ENCODE measurements around the gene LETM1. TPM values are rescaled to one million over a fixed set of nuclear protein-coding genes. Genes with fewer than 3 reads are reported as not detected.

LETM1 gene
- total and polyA plus RNA-seq, 2 of the 8 experiments (the other 6 are each of a cell fraction or from before 2014, with no cell fraction given), result 19.8 to 50.1 TPM

DNA sequence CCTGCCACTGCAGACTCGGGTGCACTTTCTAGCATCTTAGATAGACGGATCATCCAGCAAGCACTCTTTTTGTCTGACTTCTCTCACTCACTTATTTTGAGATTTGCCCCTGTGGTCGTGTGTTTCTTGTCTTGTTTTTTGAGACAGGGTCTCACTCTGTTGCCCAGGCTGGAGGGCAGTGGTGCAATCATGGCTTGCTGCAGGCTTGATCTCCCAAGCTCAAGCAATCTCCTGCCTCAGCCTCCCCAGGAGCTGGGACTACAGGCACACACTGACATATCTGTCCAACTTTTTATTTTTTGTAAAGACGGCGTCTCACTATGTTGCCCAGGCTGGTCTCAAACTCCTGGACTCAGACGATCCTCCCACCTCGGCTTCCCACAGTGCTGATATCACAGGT is 36.1 kb downstream of the LETM1 start:
- Histone ChIP-seq H4K8ac (ENCODE audit: extremely low read depth, insufficient read depth, low read length) (no peak overlapping the region), H3K4me3 (ENCODE audit: extremely low read depth in 1 of 4, insufficient read depth in 2 of 4, low read depth in 3 of 4, low read length in 4 of 4) (no peak overlapping the region), H2AK5ac (ENCODE audit: low read depth, low read length) (no peak overlapping the region), H2AFZ (ENCODE audit: low read length) (no peak overlapping the region), H3K4ac (replicated peaks; ENCODE audit: insufficient read length, low read depth, low read length) (no peak overlapping the region), H3K4me2 (ENCODE audit: insufficient read depth in 1 of 2, low read depth in 2 of 2, low read length in 2 of 2) (no peak overlapping the region), H3K18ac (ENCODE audit: extremely low read depth, low read length) (no peak overlapping the region), H3K27me3 (replicated peaks in 1 of 4; ENCODE audit: control insufficient read depth in 3 of 4, extremely low read depth in 1 of 4, insufficient read depth in 3 of 4, low read length in 3 of 4) (no peaks in the 10 kb centered on the region), H3K9ac (replicated peaks in 1 of 4; ENCODE audit: extremely low read depth in 1 of 4, low read depth in 3 of 4, low read length in 3 of 4) (no peak overlapping the region), H3K4me1 (replicated peaks in 1 of 4; ENCODE audit: control insufficient read depth in 3 of 4, insufficient read depth in 4 of 4, low read length in 3 of 4) (no peaks in the 10 kb centered on the region), H2BK15ac (ENCODE audit: low read length) (no peak overlapping the region), H3K23ac (ENCODE audit: insufficient read length) (no peak overlapping the region), H3K56ac (replicated peaks; ENCODE audit: insufficient read length, low read depth, low read length) (no peak overlapping the region), H3K9me3 (ENCODE audit: insufficient read depth in 2 of 2, low read depth in 1 of 2, low read length in 1 of 2) (no peaks in the 10 kb centered on the region), H2BK12ac (ENCODE audit: low read depth, low read length) (no peak overlapping the region), H3K79me1 (ENCODE audit: low read depth, low read length) (no peaks in the 10 kb centered on the region), H3K79me2 (ENCODE audit: control insufficient read depth in 1 of 2, insufficient read depth in 2 of 2, low read length in 2 of 2) (no peaks in the 10 kb centered on the region), H3K14ac (ENCODE audit: insufficient read length) (no peak overlapping the region), H2BK120ac (replicated peaks; ENCODE audit: low read depth, low read length) (no peak overlapping the region), H4K5ac (ENCODE audit: insufficient read length, low read depth, low read length) (no peak overlapping the region), H3K23me2 (ENCODE audit: low read depth, low read length) (no peaks in the 10 kb centered on the region), H4K91ac (replicated peaks; ENCODE audit: insufficient read length, low read length) (no peak overlapping the region), H4K20me1 (replicated peaks in 1 of 2; ENCODE audit: control insufficient read depth in 1 of 2, insufficient read depth in 2 of 2, low read length in 2 of 2) (peaks cover 0 to 2% of the 10 kb centered on the region in 2 experiments), H2BK5ac (ENCODE audit: low read depth, low read length) (no peak overlapping the region), H3K36me3 (ENCODE audit: control insufficient read depth in 2 of 4, insufficient read depth in 4 of 4, low read length in 3 of 4) (peaks cover 0 to 24% (median 11%) of the 10 kb centered on the region in 4 experiments; a peak in 7 of 8 replicates), H3K27ac (ENCODE audit: low read depth, low read length) (no peak overlapping the region), H2BK20ac (ENCODE audit: low read length) (no peak overlapping the region)
- ChIA-PET POLR2A (ENCODE audit: partially characterized antibody) (interaction anchor here (1.0 kb wide), 1 partner anchor 28 kb away, joined by 3 read pairs; no protein-coding TSS in a partner anchor), CTCF (ENCODE audit: partially characterized antibody) (interaction anchor here (0.8 to 71.2 kb wide), 6 partner anchors 32 to 91 kb away, joined by 3 to 2507 read pairs (median 4); no protein-coding TSS in a partner anchor)
- 90% methylated on average over 7 of the region's 7 CpGs; no CpG with 5 or more reads in 1 of the 2 experiments for WGBS, 2 experiments (ENCODE audit: extremely low coverage in 1 of 2, insufficient coverage in 1 of 2, insufficient read length in 1 of 2, insufficient replicate concordance in 2 of 2, low coverage in 1 of 2, low lambda C conversion rate in 2 of 2, missing lambda C conversion rate in 1 of 2)
- DNase-seq (ENCODE audit: low read depth in 1 of 2, low spot score in 2 of 2) (no peak), FAIRE-seq (no peak)
- TF ChIP-seq CHD1 (IDR thresholded peaks at IDR 0.05; ENCODE audit: low read depth, low read length), result no peak
